Measurements from ENCODE around the gene MAP2K5.
"Not testable (repeated sequence)": the region's sequence is repeated elsewhere in the genome, so short reads cannot be mapped to it uniquely, and the experiment has no call there.

The MAP2K5 gene

GRCh38 chr15:67652586-67652985 lies 110.1 kb downstream of the MAP2K5 start:
- H3K4me3 ChIP-seq (ENCODE audit: low read depth, low read length) = no peak overlapping the region
- TF ChIP-seq CTCF (IDR thresholded peaks at IDR 0.05; ENCODE audit: low read depth, low read length, missing control alignments) = no peak
- DNase-seq (ENCODE audit: low read depth) = no peak
- in situ Hi-C loops (cut with HindIII; ENCODE audit: low sequenced_read_pairs) = no loop called here

DNA sequence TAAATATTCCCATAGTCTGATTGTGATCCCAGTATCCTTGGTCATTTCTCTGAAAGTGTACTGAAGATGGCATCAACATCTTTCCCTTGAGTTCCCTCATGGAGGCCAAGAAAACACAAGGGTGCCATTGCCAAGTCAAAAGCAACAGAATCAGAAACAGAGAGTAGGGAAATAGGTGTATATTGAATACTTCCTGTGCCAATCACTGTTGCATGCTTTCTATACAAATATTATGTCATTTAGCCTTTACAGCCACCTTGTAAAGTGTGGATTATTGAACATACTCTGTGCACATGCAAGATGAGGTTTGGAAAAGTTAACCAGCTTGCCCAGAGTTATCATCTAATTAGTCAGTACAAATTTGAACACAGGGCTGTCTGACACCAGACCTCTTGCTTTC lies 117.9 kb downstream of the MAP2K5 start:
- in situ Hi-C loops (cut with HindIII; ENCODE audit: low sequenced_read_pairs) = no loop called here
- DNase-seq (ENCODE audit: low read depth) = no peak
- no peak for TF ChIP-seq CTCF (IDR thresholded peaks at IDR 0.05; ENCODE audit: low read depth, low read length, missing control alignments)
- no peak overlapping the region for H3K4me3 ChIP-seq (ENCODE audit: low read depth, low read length)

DNA sequence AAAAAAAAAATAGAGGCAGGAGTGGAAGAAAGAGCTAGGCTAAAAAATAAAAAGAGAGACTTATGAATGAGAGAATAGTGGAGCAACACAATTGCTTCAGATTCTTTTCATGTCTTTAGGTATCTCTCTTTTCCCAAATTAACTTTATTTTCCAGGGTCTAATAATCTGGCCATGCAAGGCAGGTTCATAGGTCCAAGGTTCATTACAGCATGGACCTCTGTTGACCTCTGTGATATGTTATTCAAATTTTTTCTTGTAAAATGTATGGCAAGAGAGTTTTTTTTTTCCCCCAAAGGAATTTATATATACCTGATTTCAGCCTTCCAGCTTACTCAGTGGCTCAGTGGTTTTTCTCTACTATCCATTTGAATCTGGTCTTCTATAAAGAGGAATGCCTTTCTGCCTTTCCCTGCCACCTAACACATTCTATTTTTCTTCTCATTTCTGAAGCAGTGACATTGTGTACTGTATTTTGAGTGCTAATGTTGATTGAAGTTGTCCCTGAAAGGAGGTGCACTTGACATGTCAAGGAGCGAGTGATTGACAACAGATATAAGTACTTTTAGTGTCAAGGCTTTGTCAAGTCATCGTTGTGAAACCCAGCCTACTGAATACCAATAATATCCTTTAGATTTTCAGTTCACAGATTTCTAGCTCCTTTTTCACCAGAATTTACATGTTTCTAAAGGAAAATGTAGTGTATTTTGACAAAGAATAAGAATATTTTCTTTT lies 118.5 kb downstream of the MAP2K5 start:
- no peak for DNase-seq (ENCODE audit: low read depth)
- in situ Hi-C loops (cut with HindIII; ENCODE audit: low sequenced_read_pairs) = no loop called here
- H3K4me3 ChIP-seq (ENCODE audit: low read depth, low read length) = no peak overlapping the region
- TF ChIP-seq CTCF (IDR thresholded peaks at IDR 0.05; ENCODE audit: low read depth, low read length, missing control alignments) = no peak

DNA sequence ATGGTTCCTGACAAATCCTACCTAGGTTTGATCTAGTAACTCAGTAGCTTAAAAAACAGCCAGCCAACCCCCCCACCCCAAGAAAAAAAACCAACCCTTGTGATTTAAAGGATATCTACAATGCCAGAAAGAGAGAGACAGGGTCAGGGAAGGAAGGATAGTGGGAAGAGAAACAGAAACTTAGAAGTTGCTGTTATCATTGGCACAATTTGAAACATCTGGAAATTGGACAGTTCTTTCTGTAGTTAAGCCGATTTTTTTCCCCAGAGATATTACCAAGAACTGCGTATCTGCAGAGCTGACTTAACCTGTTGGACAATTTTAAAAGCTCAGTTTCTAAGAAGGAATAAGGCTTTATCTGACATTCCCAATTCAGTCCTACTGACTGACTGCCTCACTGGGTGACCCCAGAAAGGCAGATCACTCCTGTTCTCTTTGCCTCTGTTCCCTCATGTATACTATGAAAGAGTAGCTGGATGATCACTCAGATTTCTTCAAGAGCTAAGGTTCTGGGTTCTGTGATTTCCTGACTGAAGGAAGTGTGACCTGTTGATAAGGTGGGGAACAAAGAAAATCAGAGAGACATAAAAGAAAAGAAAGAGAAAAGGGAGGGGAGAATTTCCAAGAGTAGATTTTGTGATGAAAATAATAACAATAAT lies 128.3 kb downstream of the MAP2K5 start:
- H3K4me3 ChIP-seq (ENCODE audit: low read depth, low read length) = no peak overlapping the region

GRCh38 chr15:67672834-67673233 lies 130.3 kb downstream of the MAP2K5 start:
- DNase-seq (ENCODE audit: low read depth); H3K4me3 ChIP-seq (ENCODE audit: low read depth, low read length); in situ Hi-C loops (cut with HindIII; ENCODE audit: low sequenced_read_pairs): not testable (repeated sequence)

More for the DNA sequence above, 128.3 kb downstream of the MAP2K5 start:
- no peak for TF ChIP-seq CTCF (IDR thresholded peaks at IDR 0.05; ENCODE audit: low read depth, low read length, missing control alignments)
- in situ Hi-C loops (cut with HindIII; ENCODE audit: low sequenced_read_pairs) = no loop called here
- DNase-seq (ENCODE audit: low read depth) = no peak

DNA sequence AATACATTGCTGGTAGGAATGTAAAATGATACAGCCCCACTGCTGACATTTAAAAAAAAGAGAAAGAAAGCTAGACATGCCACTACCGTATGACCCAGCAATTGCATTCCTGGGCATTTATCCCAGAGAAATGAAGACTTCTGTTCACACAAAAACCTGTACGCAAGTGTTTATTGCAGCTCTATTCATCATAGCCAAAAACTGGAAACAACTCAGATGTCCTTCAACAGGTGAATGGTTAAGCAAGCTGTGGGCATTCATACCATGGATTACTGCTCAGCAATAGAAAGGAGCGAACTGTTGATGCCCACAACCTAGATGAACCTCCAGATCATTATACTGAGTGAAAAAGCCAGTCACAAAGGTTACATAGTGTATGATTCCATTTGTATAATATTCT lies 132.5 kb downstream of the MAP2K5 start:
- no peak overlapping the region for H3K4me3 ChIP-seq (ENCODE audit: low read depth, low read length)
- in situ Hi-C loops (cut with HindIII; ENCODE audit: low sequenced_read_pairs) = no loop called here
- no peak for DNase-seq (ENCODE audit: low read depth)
- no peak for TF ChIP-seq CTCF (IDR thresholded peaks at IDR 0.05; ENCODE audit: low read depth, low read length, missing control alignments)

GRCh38 chr15:67678089-67678488 lies 135.6 kb downstream of the MAP2K5 start:
- no peak for DNase-seq (ENCODE audit: low read depth)
- in situ Hi-C loops (cut with HindIII; ENCODE audit: low sequenced_read_pairs) = no loop called here
- no peak overlapping the region for H3K4me3 ChIP-seq (ENCODE audit: low read depth, low read length)
- no peak for TF ChIP-seq CTCF (IDR thresholded peaks at IDR 0.05; ENCODE audit: low read depth, low read length, missing control alignments)

All from astrocyte of the cerebellum (primary cell).